Thoracic aorta (tissue), 2 donors: Measurements from ENCODE around the gene VPS13C. TPM values are rescaled to one million over a fixed set of nuclear protein-coding genes. Genes with fewer than 3 reads are reported as not detected.
A peak's percentile ranks its signal among the peaks of the same experiment; 100 is the strongest.

Experiments
- ATAC-seq: fragments of 150-250 bp; one replicate; pipeline ENCODE4 v1.8.0; 2017; ENCODE audit warnings: low read depth; ENCODE audit not compliant: insufficient number of reproducible peaks, low FRiP score
- DNase-seq: peaks from one replicate; pipeline ENCODE4 v3.0.0-alpha.2; 2020; ENCODE audit warnings: low spot score
- H3K27ac ChIP-seq, 2 donors: fragments of 200-600 bp; sonication (generic); 1 replicate in 1 of 2; 2 replicates in 1 of 2; pipeline ENCODE4 v1.5.1; 2016; ENCODE audit warnings: mild to moderate bottlenecking in 2 of 2, moderate library complexity in 2 of 2
- H3K27me3 ChIP-seq: fragments of 200-600 bp; sonication (generic); replicated peaks from 2 replicates; pipeline ENCODE4 v1.6.0; 2016; ENCODE audit warnings: mild to moderate bottlenecking; ENCODE audit not compliant: insufficient read depth
- H3K36me3 ChIP-seq: fragments of 200-600 bp; sonication (generic); one replicate; pipeline ENCODE4 v1.5.1; 2016
- H3K4me1 ChIP-seq, 2 donors: fragments of 200-600 bp; sonication (generic); 1 replicate in 1 of 2; 2 replicates in 1 of 2; pipeline versions ENCODE4 v1.5.1 to v1.6.0; 2016; ENCODE audit warnings: low read depth in 2 of 2, mild to moderate bottlenecking in 1 of 2; ENCODE audit not compliant: control insufficient read depth in 1 of 2
- H3K4me3 ChIP-seq: fragments of 200-600 bp; sonication (generic); 2 replicates; pipeline ENCODE4 v1.5.1; 2016; ENCODE audit warnings: mild to moderate bottlenecking
- H3K9me3 ChIP-seq: fragments of 200-600 bp; sonication (generic); 2 replicates; pipeline ENCODE4 v1.5.1; 2016
- total RNA-seq, 2 donors: library from RNA; depleted of rRNA; stranded (reverse); fragments of >200 nt; gene quantifications; one replicate each; pipeline versions ENCODE4 v1.1.0 to v1.2.3, GENCODE V29; 2016
- TF ChIP-seq, protein P1 (sequence below): fragments of 200-600 bp; sonication (generic); IDR thresholded peaks from one replicate; pipeline ENCODE4 v1.5.1; 2019; ENCODE audit warnings: antibody characterized with exemption

The VPS13C gene, protein sequence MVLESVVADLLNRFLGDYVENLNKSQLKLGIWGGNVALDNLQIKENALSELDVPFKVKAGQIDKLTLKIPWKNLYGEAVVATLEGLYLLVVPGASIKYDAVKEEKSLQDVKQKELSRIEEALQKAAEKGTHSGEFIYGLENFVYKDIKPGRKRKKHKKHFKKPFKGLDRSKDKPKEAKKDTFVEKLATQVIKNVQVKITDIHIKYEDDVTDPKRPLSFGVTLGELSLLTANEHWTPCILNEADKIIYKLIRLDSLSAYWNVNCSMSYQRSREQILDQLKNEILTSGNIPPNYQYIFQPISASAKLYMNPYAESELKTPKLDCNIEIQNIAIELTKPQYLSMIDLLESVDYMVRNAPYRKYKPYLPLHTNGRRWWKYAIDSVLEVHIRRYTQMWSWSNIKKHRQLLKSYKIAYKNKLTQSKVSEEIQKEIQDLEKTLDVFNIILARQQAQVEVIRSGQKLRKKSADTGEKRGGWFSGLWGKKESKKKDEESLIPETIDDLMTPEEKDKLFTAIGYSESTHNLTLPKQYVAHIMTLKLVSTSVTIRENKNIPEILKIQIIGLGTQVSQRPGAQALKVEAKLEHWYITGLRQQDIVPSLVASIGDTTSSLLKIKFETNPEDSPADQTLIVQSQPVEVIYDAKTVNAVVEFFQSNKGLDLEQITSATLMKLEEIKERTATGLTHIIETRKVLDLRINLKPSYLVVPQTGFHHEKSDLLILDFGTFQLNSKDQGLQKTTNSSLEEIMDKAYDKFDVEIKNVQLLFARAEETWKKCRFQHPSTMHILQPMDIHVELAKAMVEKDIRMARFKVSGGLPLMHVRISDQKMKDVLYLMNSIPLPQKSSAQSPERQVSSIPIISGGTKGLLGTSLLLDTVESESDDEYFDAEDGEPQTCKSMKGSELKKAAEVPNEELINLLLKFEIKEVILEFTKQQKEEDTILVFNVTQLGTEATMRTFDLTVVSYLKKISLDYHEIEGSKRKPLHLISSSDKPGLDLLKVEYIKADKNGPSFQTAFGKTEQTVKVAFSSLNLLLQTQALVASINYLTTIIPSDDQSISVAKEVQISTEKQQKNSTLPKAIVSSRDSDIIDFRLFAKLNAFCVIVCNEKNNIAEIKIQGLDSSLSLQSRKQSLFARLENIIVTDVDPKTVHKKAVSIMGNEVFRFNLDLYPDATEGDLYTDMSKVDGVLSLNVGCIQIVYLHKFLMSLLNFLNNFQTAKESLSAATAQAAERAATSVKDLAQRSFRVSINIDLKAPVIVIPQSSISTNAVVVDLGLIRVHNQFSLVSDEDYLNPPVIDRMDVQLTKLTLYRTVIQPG (N-terminal part only)
- total RNA-seq, result 10 to 100 TPM; 93.3 to 99.0 TPM

GRCh38 chr15:62060113-62060895 is at the start of gene VPS13C:
VPS13C (minus strand) TSS chr15:62060447; CDS start chr15:62060374, 73 bp downstream.
- DNase-seq (peak; percentile 69), ATAC-seq (peak; percentile 91)
- Histone ChIP-seq H3K9me3 (no peaks in the 10 kb centered on the region), H3K27me3 (no peaks in the 10 kb centered on the region), H3K36me3 (no peaks in the 10 kb centered on the region), H3K4me1 (peaks cover 8 to 12% of the 10 kb centered on the region in 2 donors), H3K4me3 (peak within 1 kb of the TSS; percentile 83), H3K27ac (peak within 1 kb of the TSS; percentile 68 to 75)
- TF ChIP-seq, protein P1, sequence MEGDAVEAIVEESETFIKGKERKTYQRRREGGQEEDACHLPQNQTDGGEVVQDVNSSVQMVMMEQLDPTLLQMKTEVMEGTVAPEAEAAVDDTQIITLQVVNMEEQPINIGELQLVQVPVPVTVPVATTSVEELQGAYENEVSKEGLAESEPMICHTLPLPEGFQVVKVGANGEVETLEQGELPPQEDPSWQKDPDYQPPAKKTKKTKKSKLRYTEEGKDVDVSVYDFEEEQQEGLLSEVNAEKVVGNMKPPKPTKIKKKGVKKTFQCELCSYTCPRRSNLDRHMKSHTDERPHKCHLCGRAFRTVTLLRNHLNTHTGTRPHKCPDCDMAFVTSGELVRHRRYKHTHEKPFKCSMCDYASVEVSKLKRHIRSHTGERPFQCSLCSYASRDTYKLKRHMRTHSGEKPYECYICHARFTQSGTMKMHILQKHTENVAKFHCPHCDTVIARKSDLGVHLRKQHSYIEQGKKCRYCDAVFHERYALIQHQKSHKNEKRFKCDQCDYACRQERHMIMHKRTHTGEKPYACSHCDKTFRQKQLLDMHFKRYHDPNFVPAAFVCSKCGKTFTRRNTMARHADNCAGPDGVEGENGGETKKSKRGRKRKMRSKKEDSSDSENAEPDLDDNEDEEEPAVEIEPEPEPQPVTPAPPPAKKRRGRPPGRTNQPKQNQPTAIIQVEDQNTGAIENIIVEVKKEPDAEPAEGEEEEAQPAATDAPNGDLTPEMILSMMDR, result peak; percentile 82

DNA sequence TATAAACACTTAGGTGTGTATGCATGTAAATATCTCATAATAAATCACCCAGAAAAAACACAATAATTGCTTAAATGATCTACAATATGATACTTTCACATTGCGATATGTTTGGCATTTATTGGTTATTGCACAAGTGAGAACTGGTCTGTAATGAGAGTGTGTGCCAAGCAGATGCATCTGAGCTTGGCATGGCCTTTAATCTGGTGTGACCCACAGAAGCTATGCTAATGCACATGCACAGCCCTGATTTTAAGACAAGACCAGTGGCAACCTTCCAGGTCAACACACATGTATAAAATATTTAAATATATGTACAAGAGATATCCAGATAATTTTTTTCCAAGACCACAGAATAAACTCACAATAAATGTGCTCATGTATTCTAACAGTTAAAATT is 49.2 kb upstream of the VPS13C start:
- Histone ChIP-seq H3K27me3 (no peaks in the 10 kb centered on the region), H3K4me1 (peaks cover 2 to 27% of the 10 kb centered on the region in 2 donors), H3K27ac (no peak overlapping the region), H3K9me3 (no peaks in the 10 kb centered on the region), H3K4me3 (no peak overlapping the region), H3K36me3 (no peaks in the 10 kb centered on the region)
- DNase-seq (no peak), ATAC-seq (no peak)
- TF ChIP-seq, protein P1, result no peak

DNA sequence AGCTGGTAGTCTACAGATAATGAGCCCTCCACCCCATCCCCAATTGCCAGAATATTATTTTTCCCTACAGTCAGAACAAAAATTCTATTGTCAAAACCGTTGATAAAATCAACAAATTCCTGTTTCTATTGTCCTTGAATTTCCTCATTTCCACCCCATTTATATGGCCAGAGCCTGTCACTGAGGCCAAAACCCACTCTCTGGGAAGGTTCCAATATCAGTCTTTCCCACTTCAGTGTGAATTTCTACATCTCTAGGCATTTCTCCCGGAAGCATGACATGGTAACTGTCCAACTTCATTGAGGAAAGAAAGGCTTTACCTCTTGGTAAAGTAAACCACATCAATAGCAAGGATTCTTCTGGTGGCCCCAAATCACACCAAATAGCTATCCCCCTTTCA is 48.2 kb upstream of the VPS13C start:
- H3K9me3 ChIP-seq, result no peaks in the 10 kb centered on the region
- H3K4me3 ChIP-seq, result no peak overlapping the region
- no peaks in the 10 kb centered on the region for H3K36me3 ChIP-seq
- DNase-seq (no peak), ATAC-seq (no peak)
- TF ChIP-seq, protein P1, result no peak
- H3K4me1 ChIP-seq, result peaks cover 2 to 26% of the 10 kb centered on the region in 2 donors
- H3K27me3 ChIP-seq, result no peaks in the 10 kb centered on the region
- H3K27ac ChIP-seq, result no peak overlapping the region

GRCh38 chr15:62107571-62108121 is 47.4 kb upstream of the VPS13C start:
- TF ChIP-seq, protein P1, result no peak
- H3K36me3 ChIP-seq, result no peaks in the 10 kb centered on the region
- H3K27ac ChIP-seq, result no peak overlapping the region
- no peak for DNase-seq
- no peaks in the 10 kb centered on the region for H3K27me3 ChIP-seq
- peaks cover 2 to 18% of the 10 kb centered on the region in 2 donors for H3K4me1 ChIP-seq
- H3K9me3 ChIP-seq, result no peaks in the 10 kb centered on the region
- no peak for ATAC-seq
- no peak overlapping the region for H3K4me3 ChIP-seq
